ENCODE measurements around the gene APOO.
A peak's percentile ranks its signal among the peaks of the same experiment; 100 is the strongest.

APOO gene

GRCh38 chrX:23938690-23939089, 31.0 kb upstream of the APOO start:
- no peak overlapping the region for H3K4ac ChIP-seq (ENCODE audit: low read depth, low read length)
- H2AFZ ChIP-seq (ENCODE audit: insufficient read depth, low read length, poor library complexity): no peak overlapping the region
- H4K91ac ChIP-seq (ENCODE audit: low read depth, low read length): no peak overlapping the region
- H3K4me2 ChIP-seq (ENCODE audit: low read length): no peak overlapping the region
- no peaks in the 10 kb centered on the region for H3K27me3 ChIP-seq (ENCODE audit: insufficient read depth, low read length)
- H3K9ac ChIP-seq (ENCODE audit: low read length): no peak overlapping the region
- no peak overlapping the region for H3K14ac ChIP-seq (ENCODE audit: low read length)
- WGBS (ENCODE audit: extremely low coverage, insufficient coverage, insufficient read length): no CpG with 5 or more reads among the region's 1 CpG
- H2BK12ac ChIP-seq (ENCODE audit: low read length): no peak overlapping the region
- no peaks in the 10 kb centered on the region for H3K36me3 ChIP-seq (ENCODE audit: control insufficient read depth in 1 of 2, insufficient read depth in 2 of 2, low read length in 2 of 2)
- no peak overlapping the region for H3K27ac ChIP-seq (ENCODE audit: low read depth, low read length)
- no peaks in the 10 kb centered on the region for H3K4me1 ChIP-seq (ENCODE audit: control insufficient read depth in 1 of 2, insufficient read depth in 2 of 2, low read length in 2 of 2)
- no peak overlapping the region for H2AK5ac ChIP-seq (ENCODE audit: low read length)
- no peaks in the 10 kb centered on the region for H3K79me1 ChIP-seq (ENCODE audit: low read length)
- no peak overlapping the region for H3K4me3 ChIP-seq (ENCODE audit: low read depth, low read length)
- no peak overlapping the region for H3K23ac ChIP-seq (ENCODE audit: low read length)
- DNase-seq: no peak
- H3K79me2 ChIP-seq (ENCODE audit: control insufficient read depth, insufficient read depth, low read length, poor library complexity): no peaks in the 10 kb centered on the region
- H3K18ac ChIP-seq (ENCODE audit: low read length): no peak overlapping the region
- H3K9me3 ChIP-seq (ENCODE audit: insufficient read depth, low read depth, low read length): no peaks in the 10 kb centered on the region
- H4K12ac ChIP-seq (ENCODE audit: low read depth, low read length): no peak overlapping the region
- no peak overlapping the region for H4K8ac ChIP-seq (ENCODE audit: low read depth, low read length)
- no peak overlapping the region for H2BK120ac ChIP-seq (ENCODE audit: insufficient read depth, low read length, poor library complexity)
- no peak overlapping the region for H2BK5ac ChIP-seq (ENCODE audit: low read depth, low read length, poor library complexity)

GRCh38 chrX:23937100-23937499, 29.4 kb upstream of the APOO start:
- Histone ChIP-seq H3K9me3 (ENCODE audit: insufficient read depth, low read depth, low read length) (no peaks in the 10 kb centered on the region), H2AFZ (ENCODE audit: insufficient read depth, low read length, poor library complexity) (no peak overlapping the region)
- no CpG with 5 or more reads among the region's 4 CpGs for WGBS (ENCODE audit: extremely low coverage, insufficient coverage, insufficient read length)

GRCh38 chrX:23936180-23936579, 28.4 kb upstream of the APOO start:
- Histone ChIP-seq H4K91ac (ENCODE audit: low read depth, low read length) (no peak overlapping the region), H2AFZ (ENCODE audit: insufficient read depth, low read length, poor library complexity) (no peak overlapping the region), H4K8ac (ENCODE audit: low read depth, low read length) (no peak overlapping the region), H3K36me3 (ENCODE audit: control insufficient read depth in 1 of 2, insufficient read depth in 2 of 2, low read length in 2 of 2) (no peaks in the 10 kb centered on the region), H3K4me3 (ENCODE audit: low read depth, low read length) (no peak overlapping the region), H4K12ac (ENCODE audit: low read depth, low read length) (no peak overlapping the region), H2BK12ac (ENCODE audit: low read length) (no peak overlapping the region), H3K79me1 (ENCODE audit: low read length) (no peaks in the 10 kb centered on the region), H2BK120ac (ENCODE audit: insufficient read depth, low read length, poor library complexity) (no peak overlapping the region), H2BK5ac (ENCODE audit: low read depth, low read length, poor library complexity) (no peak overlapping the region), H3K18ac (ENCODE audit: low read length) (no peak overlapping the region), H3K27me3 (ENCODE audit: insufficient read depth, low read length) (no peaks in the 10 kb centered on the region), H3K79me2 (ENCODE audit: control insufficient read depth, insufficient read depth, low read length, poor library complexity) (no peaks in the 10 kb centered on the region), H3K27ac (ENCODE audit: low read depth, low read length) (no peak overlapping the region), H3K4me1 (ENCODE audit: control insufficient read depth in 1 of 2, insufficient read depth in 2 of 2, low read length in 2 of 2) (no peaks in the 10 kb centered on the region), H3K9me3 (ENCODE audit: insufficient read depth, low read depth, low read length) (no peaks in the 10 kb centered on the region), H3K4me2 (ENCODE audit: low read length) (no peak overlapping the region), H2AK5ac (ENCODE audit: low read length) (no peak overlapping the region), H3K23ac (ENCODE audit: low read length) (no peak overlapping the region), H3K14ac (ENCODE audit: low read length) (no peak overlapping the region), H3K4ac (ENCODE audit: low read depth, low read length) (no peak overlapping the region), H3K9ac (ENCODE audit: low read length) (no peak overlapping the region)
- WGBS (ENCODE audit: extremely low coverage, insufficient coverage, insufficient read length): no CpG with 5 or more reads among the region's 1 CpG
- DNase-seq: no peak

More at GRCh38 chrX:23937100-23937499, 29.4 kb upstream of the APOO start:
- Histone ChIP-seq H3K23ac (ENCODE audit: low read length) (no peak overlapping the region), H3K27me3 (ENCODE audit: insufficient read depth, low read length) (no peaks in the 10 kb centered on the region), H3K4me2 (ENCODE audit: low read length) (no peak overlapping the region), H2BK120ac (ENCODE audit: insufficient read depth, low read length, poor library complexity) (no peak overlapping the region), H3K79me2 (ENCODE audit: control insufficient read depth, insufficient read depth, low read length, poor library complexity) (no peaks in the 10 kb centered on the region), H4K91ac (ENCODE audit: low read depth, low read length) (no peak overlapping the region), H3K4me3 (ENCODE audit: low read depth, low read length) (no peak overlapping the region), H3K4ac (ENCODE audit: low read depth, low read length) (no peak overlapping the region), H3K27ac (ENCODE audit: low read depth, low read length) (no peak overlapping the region), H3K18ac (ENCODE audit: low read length) (no peak overlapping the region), H3K36me3 (ENCODE audit: control insufficient read depth in 1 of 2, insufficient read depth in 2 of 2, low read length in 2 of 2) (no peaks in the 10 kb centered on the region), H3K9ac (ENCODE audit: low read length) (no peak overlapping the region), H3K79me1 (ENCODE audit: low read length) (no peaks in the 10 kb centered on the region), H3K4me1 (ENCODE audit: control insufficient read depth in 1 of 2, insufficient read depth in 2 of 2, low read length in 2 of 2) (no peaks in the 10 kb centered on the region), H2BK12ac (ENCODE audit: low read length) (no peak overlapping the region), H2AK5ac (ENCODE audit: low read length) (no peak overlapping the region), H3K14ac (ENCODE audit: low read length) (no peak overlapping the region), H4K8ac (ENCODE audit: low read depth, low read length) (no peak overlapping the region), H2BK5ac (ENCODE audit: low read depth, low read length, poor library complexity) (no peak overlapping the region), H4K12ac (ENCODE audit: low read depth, low read length) (no peak overlapping the region)
- DNase-seq: no peak

DNA sequence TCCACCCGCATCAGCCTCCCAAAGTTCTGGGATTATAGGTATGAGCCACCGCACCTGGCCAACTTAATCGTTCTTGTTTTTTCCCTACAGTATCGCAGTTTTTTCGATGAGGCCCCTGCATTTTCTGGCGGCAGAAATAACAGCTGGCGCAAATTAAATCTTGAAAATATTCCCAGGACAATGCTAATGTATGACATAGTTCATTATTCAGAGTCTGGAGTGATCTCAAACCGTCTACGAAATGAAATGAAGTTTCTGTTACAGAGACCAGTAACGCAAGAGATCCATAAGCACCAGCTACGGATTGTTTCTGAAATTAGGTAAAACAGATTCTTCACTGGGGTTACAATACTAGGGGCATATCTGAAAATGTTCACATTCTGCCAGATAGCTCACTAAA, 27.4 kb upstream of the APOO start:
- Histone ChIP-seq H4K8ac (ENCODE audit: low read depth, low read length) (no peak overlapping the region), H2BK120ac (ENCODE audit: insufficient read depth, low read length, poor library complexity) (no peak overlapping the region), H3K9ac (ENCODE audit: low read length) (no peak overlapping the region), H3K27me3 (ENCODE audit: insufficient read depth, low read length) (no peaks in the 10 kb centered on the region), H3K4me3 (ENCODE audit: low read depth, low read length) (no peak overlapping the region), H3K4ac (ENCODE audit: low read depth, low read length) (no peak overlapping the region), H2BK5ac (ENCODE audit: low read depth, low read length, poor library complexity) (no peak overlapping the region), H4K91ac (ENCODE audit: low read depth, low read length) (no peak overlapping the region), H3K36me3 (ENCODE audit: control insufficient read depth in 1 of 2, insufficient read depth in 2 of 2, low read length in 2 of 2) (no peaks in the 10 kb centered on the region), H3K27ac (ENCODE audit: low read depth, low read length) (no peak overlapping the region), H3K23ac (ENCODE audit: low read length) (no peak overlapping the region), H4K12ac (ENCODE audit: low read depth, low read length) (no peak overlapping the region), H3K79me1 (ENCODE audit: low read length) (no peaks in the 10 kb centered on the region), H2AFZ (ENCODE audit: insufficient read depth, low read length, poor library complexity) (no peak overlapping the region), H3K79me2 (ENCODE audit: control insufficient read depth, insufficient read depth, low read length, poor library complexity) (no peaks in the 10 kb centered on the region), H2AK5ac (ENCODE audit: low read length) (no peak overlapping the region), H3K4me1 (ENCODE audit: control insufficient read depth in 1 of 2, insufficient read depth in 2 of 2, low read length in 2 of 2) (no peaks in the 10 kb centered on the region), H3K14ac (ENCODE audit: low read length) (no peak overlapping the region), H3K18ac (ENCODE audit: low read length) (no peak overlapping the region), H3K9me3 (ENCODE audit: insufficient read depth, low read depth, low read length) (no peaks in the 10 kb centered on the region), H2BK12ac (ENCODE audit: low read length) (no peak overlapping the region), H3K4me2 (ENCODE audit: low read length) (no peak overlapping the region)
- no CpG with 5 or more reads among the region's 11 CpGs for WGBS (ENCODE audit: extremely low coverage, insufficient coverage, insufficient read length)
- DNase-seq: peak; percentile 30 to 43
